GM18526 (cell line): ENCODE measurements around the gene UNC5C.

Experiments
- POLR2A ChIP-seq: IDR thresholded peaks from 3 replicates; pipeline ENCODE4 v1.6.1; 2011; ENCODE audit not compliant: insufficient read length; ENCODE audit errors: extremely low read depth

The UNC5C gene

GRCh38 chr4:95165926-95166524 is 382.7 kb downstream of the UNC5C start:
- TF ChIP-seq POLR2A: no peak

- no peak for TF ChIP-seq POLR2A
Observed at GRCh38 chr4:95162867-95163266, 385.9 kb downstream of the UNC5C start.

GRCh38 chr4:95161781-95162469 is 386.8 kb downstream of the UNC5C start:
- TF ChIP-seq POLR2A: no peak

GRCh38 chr4:95159384-95159783 is 389.4 kb downstream of the UNC5C start:
- no peak for TF ChIP-seq POLR2A

- no peak for TF ChIP-seq POLR2A
Observed at GRCh38 chr4:95158626-95159025, 390.1 kb downstream of the UNC5C start.

- TF ChIP-seq POLR2A: no peak
Observed at GRCh38 chr4:95158045-95158444, 390.7 kb downstream of the UNC5C start.

- no peak for TF ChIP-seq POLR2A
Observed at GRCh38 chr4:95157596-95157995, 391.2 kb downstream of the UNC5C start.

GRCh38 chr4:95156452-95156765 is 392.4 kb downstream of the UNC5C start:
- TF ChIP-seq POLR2A: no peak

- no peak for TF ChIP-seq POLR2A
Observed at GRCh38 chr4:95155759-95156451, 392.9 kb downstream of the UNC5C start.

- TF ChIP-seq POLR2A: no peak
Observed at GRCh38 chr4:95153182-95153581, 395.6 kb downstream of the UNC5C start.

GRCh38 chr4:95151255-95151654 is 397.5 kb downstream of the UNC5C start:
- TF ChIP-seq POLR2A: no peak

GRCh38 chr4:95142932-95143331 is 405.8 kb downstream of the UNC5C start:
- no peak for TF ChIP-seq POLR2A

- no peak for TF ChIP-seq POLR2A
Observed at GRCh38 chr4:95141361-95141760, 407.4 kb downstream of the UNC5C start.

- no peak for TF ChIP-seq POLR2A
Observed at GRCh38 chr4:95129821-95130311, 418.9 kb downstream of the UNC5C start.

- TF ChIP-seq POLR2A: no peak
Observed at GRCh38 chr4:95129031-95129430, 419.7 kb downstream of the UNC5C start.

- TF ChIP-seq POLR2A: no peak
Observed at GRCh38 chr4:95124906-95125504, 423.8 kb downstream of the UNC5C start.
